ENCODE results near the gene TMEM19. TPM values are rescaled to one million over a fixed set of nuclear protein-coding genes. Genes with fewer than 3 reads are reported as not detected.
A peak's percentile ranks its signal among the peaks of the same experiment; 100 is the strongest.

Gene TMEM19
- total RNA-seq, 2 donors from 2014 or later, result 11.8 to 12.3 TPM

DNA sequence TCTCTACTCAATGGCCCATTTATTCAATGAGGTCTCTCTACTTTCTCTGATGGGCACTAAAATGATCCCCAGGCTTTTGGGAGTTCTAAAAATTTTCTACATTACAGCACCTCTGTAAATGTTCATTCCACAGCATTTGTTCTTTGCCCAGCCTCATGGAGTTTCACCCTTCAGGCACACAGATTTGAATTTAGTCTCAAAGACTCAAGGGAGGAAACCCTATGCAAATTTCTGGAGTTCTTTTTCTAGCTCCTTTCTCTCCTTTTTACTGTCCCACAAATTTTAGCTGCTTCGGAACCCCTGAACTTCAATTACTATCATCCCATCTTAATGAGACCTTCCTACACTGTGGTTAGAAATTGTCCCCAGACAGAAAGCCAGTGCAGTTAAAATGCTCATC, 51.3 kb downstream of the TMEM19 start:
- Mint-ChIP-seq H3K27ac (no peak overlapping the region), H3K4me3 (no peak overlapping the region), H3K27me3 (no peaks in the 10 kb centered on the region)

DNA sequence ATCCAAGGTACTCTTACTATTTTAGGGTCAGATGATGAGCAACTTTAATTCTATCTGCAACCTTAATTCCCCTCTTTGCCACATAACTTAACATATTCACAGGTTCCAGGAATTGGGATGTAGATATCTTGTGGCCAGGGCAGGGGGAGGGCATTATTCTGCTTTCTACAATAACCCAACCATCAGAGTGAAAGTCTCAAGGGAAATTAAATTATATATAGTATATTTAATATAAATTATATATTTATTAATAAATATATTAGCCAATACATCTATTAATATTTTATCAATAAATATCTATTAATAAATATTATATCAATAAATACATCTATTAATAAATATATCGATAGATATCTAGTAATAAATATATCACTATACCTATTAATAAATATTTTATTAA, 57.1 kb downstream of the TMEM19 start:
- Mint-ChIP-seq H3K4me1 (peaks cover 2% of the 10 kb centered on the region), H3K36me3 (ENCODE audit: low read depth) (peaks cover 3% of the 10 kb centered on the region), H3K27ac (no peak overlapping the region), H3K4me3 (no peak overlapping the region), H3K27me3 (peaks cover under 1% of the 10 kb centered on the region)
- ATAC-seq (no peak), DNase-seq (no peak)
- H3K9me3 ChIP-seq (ENCODE audit: control insufficient read depth, low read length, poor library complexity, severe bottlenecking), result no peaks in the 10 kb centered on the region

More for the DNA sequence above, 51.3 kb downstream of the TMEM19 start:
- Mint-ChIP-seq H3K36me3 (ENCODE audit: low read depth) (peaks cover 5% of the 10 kb centered on the region), H3K4me1 (no peaks in the 10 kb centered on the region)
- ATAC-seq, result no peak
- DNase-seq, result no peak
- no peaks in the 10 kb centered on the region for H3K9me3 ChIP-seq (ENCODE audit: control insufficient read depth, low read length, poor library complexity, severe bottlenecking)

DNA sequence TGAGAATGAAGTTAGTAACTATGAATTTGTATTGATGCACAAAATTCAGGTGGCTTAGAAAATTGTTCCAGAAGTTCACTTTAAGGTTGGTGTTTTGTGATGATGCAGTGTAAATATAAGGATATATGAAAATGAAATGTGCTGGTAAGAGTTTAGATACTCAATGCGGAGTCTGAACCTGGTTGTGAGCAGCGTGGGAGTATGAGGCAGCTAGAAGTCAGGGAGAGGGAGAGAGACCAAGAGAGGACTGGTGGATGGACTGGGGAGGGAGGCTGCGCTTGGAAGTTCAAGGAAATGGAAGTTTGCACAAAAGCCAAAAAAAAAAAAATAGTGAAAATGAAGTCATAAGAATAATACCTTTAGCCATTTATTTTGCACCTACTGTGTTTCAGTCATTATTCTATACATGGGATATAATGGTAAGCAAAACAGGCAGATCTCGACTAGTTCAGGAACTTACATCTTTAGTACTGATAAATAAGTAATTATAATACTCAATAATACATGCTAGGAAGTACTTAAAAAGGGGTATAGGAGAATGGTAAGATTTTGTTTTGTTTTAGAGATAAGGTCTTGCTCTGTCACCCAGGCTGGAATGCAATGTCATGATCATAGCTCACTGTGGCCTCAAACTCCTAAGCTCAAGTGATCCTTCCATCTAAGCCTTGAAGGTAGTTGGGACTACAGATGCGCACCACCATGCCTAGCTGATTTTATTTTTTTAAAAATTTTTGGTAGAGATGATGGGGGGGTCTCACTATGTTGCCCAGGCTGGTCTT, 58.8 kb downstream of the TMEM19 start:
- Mint-ChIP-seq H3K4me1 (peaks cover 4% of the 10 kb centered on the region), H3K27me3 (peaks cover 18% of the 10 kb centered on the region), H3K27ac (no peak overlapping the region), H3K4me3 (no peak overlapping the region), H3K36me3 (ENCODE audit: low read depth) (peaks cover 2% of the 10 kb centered on the region)
- H3K9me3 ChIP-seq (ENCODE audit: control insufficient read depth, low read length, poor library complexity, severe bottlenecking), result no peaks in the 10 kb centered on the region
- no peak for DNase-seq
- ATAC-seq, result no peak

DNA sequence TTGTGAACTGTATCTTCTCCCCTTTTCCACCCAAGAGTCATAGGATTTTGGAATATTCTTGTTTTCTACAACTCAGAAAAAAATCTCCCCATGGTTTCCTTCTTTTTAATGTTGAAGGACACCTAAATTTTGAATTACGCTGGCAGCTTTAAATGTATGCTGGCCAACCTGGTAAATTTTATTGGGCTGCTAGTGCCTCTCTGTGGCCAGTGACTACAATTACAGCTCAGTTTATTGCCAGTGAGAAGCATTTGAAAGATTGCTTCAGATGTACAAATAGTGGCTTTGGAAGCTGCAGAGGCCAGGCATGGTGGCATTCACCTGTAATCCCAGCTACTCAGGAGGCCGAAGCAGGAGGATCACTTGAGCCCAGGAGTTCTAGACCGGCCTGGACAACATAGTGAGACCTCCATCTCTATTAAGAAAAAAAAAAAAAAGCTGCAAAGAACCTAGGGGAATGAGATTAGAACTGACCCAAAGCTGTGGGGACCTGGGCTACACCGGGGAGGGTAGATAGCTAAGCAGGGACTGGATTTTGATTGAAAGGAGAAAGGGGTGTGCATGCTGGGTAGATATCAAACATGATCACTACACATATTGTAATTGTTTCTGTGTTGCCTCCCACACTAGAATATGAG, 61.2 kb downstream of the TMEM19 start:
- peaks cover 2% of the 10 kb centered on the region for H3K36me3 Mint-ChIP-seq (ENCODE audit: low read depth)
- peaks cover 39% of the 10 kb centered on the region for H3K27me3 Mint-ChIP-seq
- H3K4me1 Mint-ChIP-seq, result peaks cover 4% of the 10 kb centered on the region
- ATAC-seq (peak; percentile 97), DNase-seq (peak in 1 of 3 donors; percentile 28)
- H3K4me3 Mint-ChIP-seq, result peak overlapping the region; percentile 7
- no peak overlapping the region for H3K27ac Mint-ChIP-seq
- H3K9me3 ChIP-seq (ENCODE audit: control insufficient read depth, low read length, poor library complexity, severe bottlenecking), result no peaks in the 10 kb centered on the region

DNA sequence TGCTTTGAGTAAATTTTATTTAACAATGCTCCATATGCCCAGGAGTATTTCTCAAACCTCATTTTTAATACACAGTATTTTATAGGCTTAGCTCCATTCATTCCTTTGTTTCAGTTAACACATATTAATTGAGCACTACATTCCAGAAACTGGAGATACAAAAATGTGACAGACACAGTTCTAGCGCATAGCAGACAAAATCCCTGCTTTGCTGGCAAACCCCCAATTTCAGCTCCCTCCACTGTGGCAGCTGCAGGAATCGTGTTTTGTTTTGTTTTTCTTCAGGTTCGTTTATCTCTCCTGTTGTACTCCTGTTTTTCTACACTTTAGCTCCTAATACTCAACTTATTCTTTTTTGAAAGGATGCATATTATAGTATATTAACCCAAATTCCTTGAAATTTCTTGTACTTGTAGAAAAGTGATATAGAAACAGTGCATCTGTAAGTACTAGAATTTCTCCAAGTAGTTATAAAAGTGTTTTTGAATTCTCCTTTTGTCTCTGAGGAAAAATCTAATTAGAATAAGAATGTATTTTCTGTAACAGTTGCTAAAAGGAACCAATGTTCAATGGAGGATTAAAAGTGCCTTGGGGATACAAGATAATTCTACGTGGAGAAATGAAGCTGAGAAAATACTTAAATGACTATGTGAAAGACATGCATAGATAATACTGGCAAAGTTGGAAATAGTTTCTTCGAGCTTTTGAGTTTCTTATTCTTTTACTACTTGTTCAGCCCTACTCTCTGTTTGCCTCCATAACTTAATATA, 62.4 kb downstream of the TMEM19 start:
- Mint-ChIP-seq H3K27me3 (peaks cover 39% of the 10 kb centered on the region), H3K36me3 (ENCODE audit: low read depth) (peaks cover 2% of the 10 kb centered on the region), H3K4me3 (no peak overlapping the region), H3K27ac (no peak overlapping the region), H3K4me1 (peaks cover 4% of the 10 kb centered on the region)
- no peak for DNase-seq
- H3K9me3 ChIP-seq (ENCODE audit: control insufficient read depth, low read length, poor library complexity, severe bottlenecking), result no peaks in the 10 kb centered on the region
- ATAC-seq, result no peak

DNA sequence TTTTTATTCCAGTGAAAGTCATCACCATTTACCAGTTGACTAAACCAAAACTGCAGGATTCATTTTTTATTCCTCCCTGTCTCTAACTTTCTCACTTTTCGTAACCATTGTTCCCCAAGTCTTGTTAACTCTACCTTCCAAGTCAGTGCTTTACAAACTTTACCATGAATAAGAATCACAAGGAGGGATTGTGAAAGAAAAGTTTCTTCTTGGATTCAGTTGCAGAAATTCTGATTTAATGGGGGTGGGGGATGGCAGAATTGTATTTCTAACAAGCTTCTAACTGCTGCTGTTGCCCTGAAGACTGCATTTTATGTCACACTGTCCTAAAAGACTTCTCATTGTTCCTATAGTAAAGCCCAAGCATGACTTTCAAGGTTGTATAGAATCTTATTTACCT, 63.8 kb downstream of the TMEM19 start:
- Mint-ChIP-seq H3K4me1 (peaks cover 12% of the 10 kb centered on the region), H3K4me3 (no peak overlapping the region), H3K36me3 (ENCODE audit: low read depth) (peaks cover 2% of the 10 kb centered on the region), H3K27me3 (peaks cover 39% of the 10 kb centered on the region), H3K27ac (peak overlapping the region; percentile 61)
- no peaks in the 10 kb centered on the region for H3K9me3 ChIP-seq (ENCODE audit: control insufficient read depth, low read length, poor library complexity, severe bottlenecking)
- no peak for ATAC-seq
- no peak for DNase-seq

DNA sequence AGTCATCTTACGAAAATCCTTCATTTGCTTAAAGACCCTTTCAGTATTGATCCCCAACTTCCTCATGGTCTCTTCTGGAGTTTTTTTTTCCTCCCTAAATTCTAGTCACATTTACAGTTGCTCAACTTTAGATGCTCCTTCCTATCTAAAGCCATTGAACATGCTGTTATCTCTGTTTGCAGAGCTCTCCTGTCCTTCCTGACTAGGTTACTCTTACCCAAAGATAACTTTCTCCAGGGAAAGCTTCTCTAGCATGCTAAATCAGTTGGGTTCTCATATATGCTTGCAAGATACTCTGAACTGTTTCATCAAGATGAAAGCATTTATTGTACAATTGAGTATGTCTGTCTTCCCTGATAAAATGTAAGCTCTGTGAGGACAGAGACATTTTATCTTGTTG, 67.0 kb downstream of the TMEM19 start:
- Mint-ChIP-seq H3K4me3 (no peak overlapping the region), H3K36me3 (ENCODE audit: low read depth) (peaks cover 2% of the 10 kb centered on the region), H3K27ac (no peak overlapping the region), H3K4me1 (peaks cover 24% of the 10 kb centered on the region), H3K27me3 (peaks cover 39% of the 10 kb centered on the region)
- no peaks in the 10 kb centered on the region for H3K9me3 ChIP-seq (ENCODE audit: control insufficient read depth, low read length, poor library complexity, severe bottlenecking)
- DNase-seq, result no peak
- no peak for ATAC-seq

Other genes starting within 250 kb of the TMEM19 start
- not detected for gene LGR5, start 246.3 kb upstream of the TMEM19 start, total RNA-seq
- gene ZFC3H1, start 22.2 kb upstream of the TMEM19 start, total RNA-seq, result 100 to 1,000 TPM; 122 to 133 TPM
- gene THAP2, start 21.8 kb upstream of the TMEM19 start, total RNA-seq, result 10 to 100 TPM; 13.1 to 14.9 TPM
- gene RAB21, start 68.8 kb downstream of the TMEM19 start, total RNA-seq, result 10 to 100 TPM; 58.8 to 68.8 TPM
- 10 to 100 TPM; 77.3 to 97.2 TPM for gene TBC1D15, start 153.7 kb downstream of the TMEM19 start, total RNA-seq

All from T-helper 17 cell (primary cell).